Adrenal gland (tissue), 12 donors: ENCODE results near the gene TMEM242. TPM values are rescaled to one million over a fixed set of nuclear protein-coding genes. Genes with fewer than 3 reads are reported as not detected.

Source experiments
- DNase-seq, 7 donors: peaks; one replicate each; pipeline ENCODE4 v3.0.0-alpha.2; 2019 to 2020
- H3K27ac ChIP-seq, 5 donors: fragments of 200-600 bp; sonication (generic) in 4 of 5; 1 replicate in 3 of 5; 2 replicates in 2 of 5; pipeline versions ENCODE4 v1.5.1 to v1.8.0; 2016 to 2020; ENCODE audit warnings: mild to moderate bottlenecking in 1 of 5
- H3K27me3 ChIP-seq: fragments of 200-600 bp; 2 replicates; pipeline ENCODE4 v1.8.0; 2021
- H3K36me3 ChIP-seq, 2 donors: fragments of 200-600 bp; replicated peaks in 1 of 2; 1 replicate in 1 of 2; 2 replicates in 1 of 2; pipeline versions ENCODE4 v1.5.1 to v1.8.0; 2018 to 2022
- H3K4me1 ChIP-seq, 2 donors: fragments of 200-600 bp; replicated peaks in 1 of 2; 1 replicate in 1 of 2; 2 replicates in 1 of 2; pipeline versions ENCODE4 v1.5.1 to v1.8.0; 2018 to 2021
- H3K4me3 ChIP-seq, 4 donors: fragments of 200-600 bp; sonication (generic) in 3 of 4; one replicate each; pipeline ENCODE4 v1.5.1; 2016 to 2018
- H3K9me3 ChIP-seq, 3 donors: fragments of 200-600 bp; sonication (generic) in 1 of 3; replicated peaks in 1 of 3; 1 replicate in 2 of 3; 2 replicates in 1 of 3; pipeline versions ENCODE4 v1.5.1 to v1.8.0; 2016 to 2021
- POLR2A ChIP-seq, 2 donors: fragments of 450-650 bp; IDR thresholded peaks; one replicate each; pipeline ENCODE4 v1.6.1; 2017; ENCODE audit warnings: antibody characterized with exemption in 2 of 2, mild to moderate bottlenecking in 2 of 2, moderate library complexity in 1 of 2
- WGBS, 4 donors: extraction: QIAGEN DNeasy Blood & Tissue Kit in 2 of 4; methylation state at CpG; one replicate each; pipeline versions ENCODE4 v1.1.5 to v1.1.7; 2013 to 2017; 5-methylcytosine and 5-hydroxymethylcytosine counted together
- intact Hi-C, 2 donors: fragments of 100-400 bp; cut with DNase I; formaldehyde crosslinking; loops; one replicate each; pipeline versions ENCODE4 v1.14.1 to v1.15.0; 2022 to 2023
- polyA plus RNA-seq, 3 donors: library from polyadenylated mRNA; stranded (reverse); fragments of 200-250 nt in 2 of 3; fragments of 350-450 nt in 1 of 3; fragmentation: Illumina TruSeq in 1 of 3; extraction: RNeasy Lipid Tissue Mini Kit (QIAGEN cat#74804) in 1 of 3; gene quantifications; one replicate each; pipeline ENCODE4 v1.2.3, GENCODE V29; 2013 to 2014
- total RNA-seq, 9 donors: library from RNA; depleted of rRNA in 4 of 9; stranded (reverse); fragments of >200 nt in 4 of 9; fragments of 120-200 nt in 1 of 9; fragmentation: NEBNext Ultra II Directional in 1 of 9; extraction: Animal tissue kit (Norgen Biotek cat#: 25700) in 1 of 9; gene quantifications; one replicate each; pipeline versions ENCODE4 v1.1.0 to v1.2.4, GENCODE V29; 2013 to 2023
- TF ChIP-seq, protein P1 (sequence below), 6 experiments: fragments of 450-650 bp in 4 of 6; fragments of 200-600 bp in 2 of 6; sonication (generic) in 1 of 6; IDR thresholded peaks; 1 replicate in 5 of 6; 2 replicates in 1 of 6; pipeline versions ENCODE4 v1.5.1 to v1.8.0; 2016 to 2021; ENCODE audit warnings: antibody characterized with exemption in 6 of 6, mild to moderate bottlenecking in 2 of 6, moderate library complexity in 1 of 6
- donor health status: healthy with polysubstance abuse.
- donor health status: Bipolar disorder and iron deficiency.
- donor health status: DM: yes; HTN: yes; CAD: no.
- donor health status: DM: no; HTN: no; CAD: no.
- donor health status: DM: no; HTN: no; CAD: no.
- donor health status: DM: yes; HTN: yes; CAD: no.

Gene TMEM242
- total and polyA plus RNA-seq, 12 donors, result 7.4 to 17.2 (median 12.5) TPM

- WGBS, 4 donors, result 87 to 95% (median 91%) methylated on average over 14 of the region's 14 CpGs
- Histone ChIP-seq H3K27ac (no peak overlapping the region), H3K9me3 (no peaks in the 10 kb centered on the region), H3K27me3 (no peaks in the 10 kb centered on the region), H3K4me3 (no peak overlapping the region), H3K4me1 (peaks cover 0 to 8% of the 10 kb centered on the region in 2 donors), H3K36me3 (no peaks in the 10 kb centered on the region)
- no peak for DNase-seq
- TF ChIP-seq POLR2A (IDR thresholded peaks at IDR 0.05), result no peak
- TF ChIP-seq, protein P1, sequence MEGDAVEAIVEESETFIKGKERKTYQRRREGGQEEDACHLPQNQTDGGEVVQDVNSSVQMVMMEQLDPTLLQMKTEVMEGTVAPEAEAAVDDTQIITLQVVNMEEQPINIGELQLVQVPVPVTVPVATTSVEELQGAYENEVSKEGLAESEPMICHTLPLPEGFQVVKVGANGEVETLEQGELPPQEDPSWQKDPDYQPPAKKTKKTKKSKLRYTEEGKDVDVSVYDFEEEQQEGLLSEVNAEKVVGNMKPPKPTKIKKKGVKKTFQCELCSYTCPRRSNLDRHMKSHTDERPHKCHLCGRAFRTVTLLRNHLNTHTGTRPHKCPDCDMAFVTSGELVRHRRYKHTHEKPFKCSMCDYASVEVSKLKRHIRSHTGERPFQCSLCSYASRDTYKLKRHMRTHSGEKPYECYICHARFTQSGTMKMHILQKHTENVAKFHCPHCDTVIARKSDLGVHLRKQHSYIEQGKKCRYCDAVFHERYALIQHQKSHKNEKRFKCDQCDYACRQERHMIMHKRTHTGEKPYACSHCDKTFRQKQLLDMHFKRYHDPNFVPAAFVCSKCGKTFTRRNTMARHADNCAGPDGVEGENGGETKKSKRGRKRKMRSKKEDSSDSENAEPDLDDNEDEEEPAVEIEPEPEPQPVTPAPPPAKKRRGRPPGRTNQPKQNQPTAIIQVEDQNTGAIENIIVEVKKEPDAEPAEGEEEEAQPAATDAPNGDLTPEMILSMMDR (IDR thresholded peaks at IDR 0.05), result no peak
- intact Hi-C loops, result no loop called here
Measured at GRCh38 chr6:157246771-157247484, 76.4 kb downstream of the TMEM242 start.

- intact Hi-C loops, result no loop called here
- no peak overlapping the region for H3K27ac ChIP-seq
- peaks cover 0 to 8% of the 10 kb centered on the region in 2 donors for H3K4me1 ChIP-seq
- no peaks in the 10 kb centered on the region for H3K9me3 ChIP-seq
- no peak for DNase-seq
- no peaks in the 10 kb centered on the region for H3K27me3 ChIP-seq
- WGBS, 4 donors, result 86 to 91% (median 88%) methylated on average over 11 to 21 of the region's 21 CpGs
- H3K36me3 ChIP-seq, result no peaks in the 10 kb centered on the region
- TF ChIP-seq, protein P1 (IDR thresholded peaks at IDR 0.05), result no peak
- TF ChIP-seq POLR2A (IDR thresholded peaks at IDR 0.05), result no peak
- no peak overlapping the region for H3K4me3 ChIP-seq
Measured at GRCh38 chr6:157246048-157246630, 77.2 kb downstream of the TMEM242 start.

DNA sequence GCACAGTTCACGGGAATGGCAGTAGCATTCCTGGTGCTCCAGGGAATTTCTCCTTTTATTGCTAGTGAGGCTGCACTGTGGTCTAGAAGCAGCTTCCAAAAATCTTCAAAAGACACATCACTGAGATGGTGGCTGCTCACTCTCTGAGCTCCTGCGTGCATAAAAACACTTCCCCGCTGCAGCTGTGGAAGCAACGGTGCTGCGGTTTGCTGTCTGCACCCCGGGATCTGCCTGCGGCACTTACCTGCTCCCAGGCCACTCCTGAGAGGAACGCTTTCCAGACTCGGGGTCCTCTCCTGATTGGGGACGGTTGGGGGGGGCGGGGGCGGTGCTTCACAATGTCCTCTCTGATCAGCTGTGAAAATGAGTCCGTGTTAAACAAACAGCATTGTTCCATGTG lies 77.9 kb downstream of the TMEM242 start:
- Histone ChIP-seq H3K9me3 (no peaks in the 10 kb centered on the region), H3K4me1 (peaks cover 0 to 14% of the 10 kb centered on the region in 2 donors), H3K27me3 (no peaks in the 10 kb centered on the region), H3K36me3 (no peaks in the 10 kb centered on the region), H3K27ac (no peak overlapping the region), H3K4me3 (no peak overlapping the region)
- WGBS, 4 donors, result 73 to 100% (median 77%) methylated on average over 3 to 13 of the region's 13 CpGs
- TF ChIP-seq POLR2A (IDR thresholded peaks at IDR 0.05), result no peak
- TF ChIP-seq, protein P1 (IDR thresholded peaks at IDR 0.05), result no peak
- intact Hi-C loops, result no loop called here
- no peak for DNase-seq

DNA sequence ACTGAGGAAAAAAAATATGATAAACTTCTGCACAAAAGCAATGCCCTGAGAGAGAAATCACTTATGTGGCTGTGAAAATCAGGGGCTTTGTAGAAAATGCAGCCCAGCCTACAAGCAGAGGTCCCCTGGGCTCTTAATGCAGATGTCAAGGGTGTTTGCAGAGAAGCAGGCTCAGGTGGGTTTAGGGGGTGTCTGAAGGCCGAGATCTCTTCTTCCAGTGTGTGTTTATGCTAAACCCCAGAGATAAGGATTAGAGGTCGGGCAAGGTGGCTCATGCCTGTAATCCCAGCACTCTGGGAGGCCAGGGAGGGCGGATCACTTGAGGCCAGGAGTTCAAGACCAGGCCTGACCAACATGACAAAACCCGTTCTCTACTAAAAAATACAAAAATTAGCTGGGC lies 78.5 kb downstream of the TMEM242 start:
- peaks cover 0 to 17% of the 10 kb centered on the region in 2 donors for H3K4me1 ChIP-seq
- no peak overlapping the region for H3K27ac ChIP-seq

More for the DNA sequence above, 78.5 kb downstream of the TMEM242 start:
- intact Hi-C loops, result no loop called here
- Histone ChIP-seq H3K27me3 (no peaks in the 10 kb centered on the region), H3K9me3 (no peaks in the 10 kb centered on the region), H3K36me3 (no peaks in the 10 kb centered on the region), H3K4me3 (no peak overlapping the region)
- TF ChIP-seq POLR2A (IDR thresholded peaks at IDR 0.05), result no peak
- TF ChIP-seq, protein P1 (IDR thresholded peaks at IDR 0.05), result no peak
- DNase-seq, result no peak
- WGBS, 4 donors, result 72 to 83% (median 77%) methylated on average over 4 of the region's 4 CpGs
